Amygdala (tissue), 56 donors: Measurements from ENCODE around the gene RGS10.
"Not testable (repeated sequence)": the region's sequence is repeated elsewhere in the genome, so short reads cannot be mapped to it uniquely, and the experiment has no call there.

ENCODE experiments used
- DNase-seq, 56 donors: peaks; one replicate each; lab custom pipeline; 2025; lab: John Stamatoyannopoulos, UW

RGS10 gene

GRCh38 chr10:119542357-119542987 is at the start of gene RGS10:
Gene RGS10, minus strand, starts transcription at chr10:119542719. Its CDS starts 81 bp downstream, at chr10:119542638.
- peak in 22 of 56 donors; percentile 11 to 62 (median 24) for DNase-seq

GRCh38 chr10:119588071-119588470 is 45.6 kb upstream of the RGS10 start:
- no peak for DNase-seq

DNA sequence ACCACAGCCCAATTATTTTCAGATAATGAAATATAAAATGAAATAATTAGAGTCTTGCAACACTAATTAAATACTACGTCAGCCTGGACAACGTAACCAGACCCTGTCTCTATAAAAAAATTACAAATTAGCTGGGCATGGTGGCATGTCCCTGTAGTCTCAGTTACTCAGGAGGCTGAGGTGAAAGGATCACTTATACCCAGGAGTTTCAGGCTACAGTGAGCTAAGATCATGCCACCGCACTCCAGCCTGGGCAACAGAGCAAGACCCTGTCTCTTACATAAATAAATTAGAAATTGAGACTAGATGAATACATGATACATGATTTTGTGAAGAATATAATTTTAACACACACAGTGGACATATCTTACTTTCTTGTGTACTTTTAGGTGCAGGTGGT is 35.8 kb upstream of the RGS10 start:
- no peak for DNase-seq

GRCh38 chr10:119575991-119576390 is 33.5 kb upstream of the RGS10 start:
- DNase-seq = no peak

DNA sequence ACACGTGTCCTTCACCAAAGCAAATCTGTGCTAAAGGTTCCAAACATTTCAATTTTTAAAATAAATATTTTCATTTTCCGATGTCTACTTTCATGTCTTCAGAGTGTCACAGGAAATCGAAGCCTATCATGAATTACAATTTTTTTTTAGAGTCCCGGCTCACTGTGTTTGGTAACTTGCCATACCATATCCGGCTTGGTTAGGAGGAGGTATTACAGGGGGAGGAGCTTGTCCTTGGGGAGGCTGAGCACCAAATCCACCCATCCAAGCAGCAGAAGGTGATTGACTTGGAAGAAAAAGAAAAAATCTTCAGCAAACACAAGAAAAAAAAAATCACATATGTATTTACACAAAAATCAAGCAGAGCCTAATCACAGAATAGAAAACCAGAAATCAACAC is 33.0 kb upstream of the RGS10 start:
- DNase-seq = no peak

DNA sequence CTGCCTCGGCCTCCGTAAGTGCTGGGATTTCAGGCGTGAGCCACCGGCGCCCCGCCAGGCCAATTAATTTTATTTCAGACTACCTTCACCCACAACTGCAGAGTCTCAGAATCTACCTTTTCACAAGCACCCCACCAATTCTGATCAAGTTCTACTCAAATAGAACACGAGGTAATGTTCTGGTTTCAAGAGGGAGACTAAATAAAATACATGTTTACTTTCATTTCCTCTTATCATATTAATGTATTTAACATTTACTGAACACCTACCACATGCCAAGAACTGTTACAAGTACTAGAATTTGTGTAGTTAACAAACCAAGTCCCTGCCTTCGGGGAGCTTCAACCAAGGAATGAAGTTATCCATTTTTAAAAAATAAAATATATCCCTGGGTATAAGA is 25.5 kb upstream of the RGS10 start:
- DNase-seq = no peak

- no peak for DNase-seq
Measured at GRCh38 chr10:119562097-119562496, 19.6 kb upstream of the RGS10 start.

DNA sequence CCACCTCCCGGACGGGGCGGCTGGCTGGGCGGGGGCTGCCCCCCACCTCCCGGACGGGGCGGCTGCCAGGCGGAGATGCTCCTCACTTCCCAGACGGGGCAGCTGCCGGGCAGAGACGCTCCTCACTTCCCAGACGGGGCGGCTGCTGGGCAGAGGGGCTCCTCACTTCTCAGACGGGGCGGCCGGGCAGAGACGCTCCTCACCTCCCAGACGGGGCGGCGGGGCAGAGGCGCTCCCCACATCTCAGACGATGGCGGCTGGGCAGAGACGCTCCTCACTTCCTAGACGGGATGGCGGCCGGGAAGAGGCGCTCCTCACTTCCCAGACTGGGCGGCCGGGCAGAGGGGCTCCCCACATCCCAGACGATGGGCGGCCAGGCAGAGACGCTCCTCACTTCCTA is 17.0 kb upstream of the RGS10 start:
- not testable (repeated sequence) for DNase-seq

GRCh38 chr10:119556081-119556480 is 13.6 kb upstream of the RGS10 start:
- DNase-seq = not testable (repeated sequence)

- DNase-seq = no peak
Measured at GRCh38 chr10:119555178-119555784, 12.8 kb upstream of the RGS10 start.

- DNase-seq = no peak
Measured at GRCh38 chr10:119550827-119551226, 8.3 kb upstream of the RGS10 start.

DNA sequence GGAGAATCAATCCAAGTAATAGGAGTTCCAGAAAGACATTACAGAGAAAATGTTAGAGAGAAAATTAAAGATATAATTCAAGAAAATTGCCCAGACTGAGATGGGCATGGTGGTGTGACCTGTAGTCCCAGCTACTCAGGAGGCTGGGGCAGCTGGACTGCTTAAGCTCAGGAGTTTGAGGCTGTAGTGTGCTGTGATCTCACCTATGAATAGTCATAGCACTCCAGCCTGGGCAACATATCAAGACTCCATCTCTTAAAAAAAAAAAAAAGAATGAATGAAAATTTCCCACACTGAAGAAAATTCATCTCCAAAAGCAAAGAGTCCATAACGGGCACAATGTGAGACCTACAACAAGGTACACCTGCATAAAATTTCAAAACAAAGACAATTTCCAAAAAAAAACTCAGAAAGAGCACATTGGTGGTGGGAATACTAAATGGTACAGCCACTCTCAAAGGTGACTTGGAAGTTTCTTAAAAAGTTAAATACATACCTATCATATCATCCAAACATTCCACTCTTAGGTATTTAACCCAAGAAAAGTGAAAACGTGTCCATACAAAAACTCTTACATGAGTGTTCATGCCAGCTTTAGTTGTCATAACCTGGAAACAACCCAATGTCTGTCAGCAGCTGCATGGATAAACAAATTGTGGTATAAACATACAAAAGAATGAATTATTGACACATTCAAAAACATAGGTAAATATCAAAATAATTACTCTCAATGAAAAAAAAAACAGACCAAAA is 6.9 kb upstream of the RGS10 start:
- no peak for DNase-seq

- DNase-seq = no peak
Measured at GRCh38 chr10:119546009-119546408, 3.5 kb upstream of the RGS10 start.

DNA sequence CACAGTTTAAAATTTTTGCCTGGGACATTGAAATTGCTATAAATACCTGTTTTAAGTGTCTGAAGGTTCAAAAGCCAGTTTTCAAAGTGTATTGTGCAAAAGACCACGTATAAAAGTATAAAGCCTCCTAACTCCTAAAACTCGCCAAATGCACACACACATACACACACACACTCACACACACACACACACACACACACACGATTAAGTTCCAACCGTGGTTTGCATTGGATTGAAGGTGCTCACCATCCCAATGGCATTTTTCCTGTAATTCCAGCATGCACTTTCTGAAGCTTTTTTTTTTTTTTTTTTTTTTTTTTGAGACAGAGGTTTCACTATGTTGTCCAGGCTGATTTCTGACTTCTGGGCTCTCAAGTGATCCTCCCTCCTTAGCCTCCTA is 2.8 kb upstream of the RGS10 start:
- DNase-seq = no peak

- DNase-seq = no peak
Measured at GRCh38 chr10:119543814-119544642, 1.5 kb upstream of the RGS10 start.

- DNase-seq = peak in 9 of 56 donors; percentile 5 to 62 (median 21)
Measured at GRCh38 chr10:119542988-119543813, 682 bp upstream of the RGS10 start.

DNA sequence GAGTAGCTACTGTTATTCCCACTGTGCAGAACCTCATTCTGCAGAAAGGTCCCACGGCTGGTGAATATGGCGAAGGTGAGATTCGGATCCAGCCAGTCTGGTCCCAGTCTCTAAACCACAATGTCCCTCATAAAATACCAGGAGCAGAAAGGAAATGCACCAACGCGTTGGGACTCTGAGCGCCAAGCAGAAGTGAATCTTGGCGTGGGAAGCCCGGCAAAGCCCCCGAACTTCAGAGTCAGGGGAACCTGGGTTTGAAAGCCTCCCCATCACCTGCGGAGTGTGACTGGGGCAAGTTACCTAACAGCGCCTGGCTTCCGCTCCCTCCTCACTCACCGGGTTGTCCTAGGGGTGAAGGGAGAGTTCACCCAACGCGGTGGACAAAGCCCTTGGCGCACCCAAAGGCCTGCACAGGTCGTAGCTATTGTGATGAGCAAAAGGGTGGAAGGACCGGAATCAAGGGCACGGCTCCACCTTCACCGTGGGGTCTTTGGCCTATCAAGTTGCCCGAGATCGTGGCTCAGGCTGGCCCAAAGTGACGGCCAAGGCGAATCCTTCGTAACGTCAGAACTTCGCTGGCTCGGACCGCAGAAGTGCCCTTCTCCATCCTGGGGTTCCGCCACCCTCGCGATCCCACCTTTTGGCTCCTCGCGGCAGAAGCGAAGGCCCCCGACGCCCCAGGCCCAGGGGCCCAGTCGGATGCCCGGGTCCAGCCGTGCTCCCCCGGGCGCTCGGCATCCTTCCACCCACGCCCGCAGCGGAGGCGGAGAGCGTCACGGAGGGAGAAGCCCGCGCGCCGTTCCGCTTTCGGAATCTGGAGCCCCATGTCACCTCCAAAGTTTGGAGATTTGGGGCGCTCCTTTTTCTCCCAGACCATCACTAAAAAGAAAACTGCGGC is 811 bp downstream of the RGS10 start:
- DNase-seq = peak in 1 of 56 donors; percentile 20

GRCh38 chr10:119541046-119541445 is 1.5 kb downstream of the RGS10 start:
- no peak for DNase-seq

DNA sequence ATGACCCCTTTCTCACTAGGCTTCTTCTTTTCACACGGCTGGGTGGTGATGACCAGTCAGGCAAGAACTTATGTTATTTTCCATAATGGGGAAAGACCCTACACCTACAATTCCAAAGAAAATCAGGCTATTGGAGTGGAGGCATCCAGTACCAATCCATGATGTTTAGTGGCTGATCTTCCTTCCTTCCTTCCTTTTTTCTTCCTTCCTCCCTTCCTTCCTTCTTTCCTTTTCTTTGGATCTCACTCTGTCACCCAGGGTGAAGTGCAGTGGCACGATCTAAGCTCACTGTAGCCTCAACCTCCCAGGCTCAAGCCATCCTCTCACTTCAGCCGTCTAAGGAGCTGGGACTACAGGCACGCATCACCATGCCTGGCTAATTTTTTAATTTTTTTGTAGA is 2.5 kb downstream of the RGS10 start:
- DNase-seq = no peak
